Inflammatory macrophage treated with lipopolysaccharide for 4 hours (primary cell): ENCODE data around the gene SNX24.
A peak's percentile ranks its signal among the peaks of the same experiment; 100 is the strongest.
"Not testable (repeated sequence)": the region's sequence is repeated elsewhere in the genome, so short reads cannot be mapped to it uniquely, and the experiment has no call there.

Experiments used
- DNase-seq: peaks from one replicate; pipeline ENCODE4 v3.0.0-alpha.2; 2020

Gene SNX24

DNA sequence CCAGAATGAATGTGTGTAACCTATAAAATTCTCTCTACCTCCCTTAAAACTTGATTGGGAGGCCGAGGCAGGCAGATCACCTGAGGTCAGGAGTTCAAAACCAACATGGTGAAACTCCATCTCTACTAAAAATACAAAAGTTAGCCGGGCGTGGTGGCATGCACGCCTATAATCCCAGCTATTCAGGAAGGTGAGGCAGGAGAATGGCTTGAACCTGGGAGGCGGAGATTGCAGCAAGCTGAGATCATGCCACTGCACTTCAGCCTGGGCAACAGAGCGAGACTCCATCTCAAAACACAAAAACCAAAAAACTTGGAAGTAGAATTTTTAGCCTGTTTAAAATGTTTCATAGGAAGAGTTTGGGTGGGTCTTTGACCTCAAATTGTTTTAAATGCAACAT is 122.6 kb downstream of the SNX24 start:
- DNase-seq, result not testable (repeated sequence)

DNA sequence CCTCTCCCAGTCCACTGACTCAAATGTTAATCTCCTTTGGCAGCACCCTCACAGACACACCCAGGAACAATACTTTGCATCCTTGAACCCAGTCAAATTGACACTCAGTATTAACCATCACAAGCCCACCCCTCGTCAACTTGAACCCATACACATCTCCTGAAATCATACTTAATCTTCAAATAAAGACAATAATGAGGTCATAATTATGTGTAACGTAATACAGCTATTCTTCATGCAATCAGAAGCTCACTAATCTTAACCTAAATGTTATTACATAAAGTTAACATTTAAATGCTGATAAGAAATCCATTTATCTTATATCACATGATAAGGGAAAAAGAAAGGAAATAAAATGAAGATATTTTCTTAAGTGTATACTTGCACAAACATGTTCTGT is 125.9 kb downstream of the SNX24 start:
- no peak for DNase-seq

DNA sequence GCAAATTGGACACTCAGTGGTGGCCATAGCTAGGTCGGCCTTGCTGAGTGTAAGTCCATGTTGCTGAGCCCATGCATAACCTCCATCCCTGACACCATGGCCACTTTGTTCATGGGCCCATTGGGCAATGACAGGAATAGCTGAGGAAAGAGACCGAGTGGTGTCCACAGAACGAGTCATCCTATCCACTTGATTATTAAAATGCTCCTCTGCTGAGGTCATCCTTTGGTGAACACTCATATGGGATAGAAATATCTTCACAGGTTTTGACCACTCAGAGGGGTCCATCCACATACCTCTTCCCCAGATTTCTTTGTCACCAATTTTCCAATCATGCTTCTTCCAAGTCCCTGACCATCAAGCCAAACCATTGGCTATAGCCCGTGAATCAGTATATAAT is 127.5 kb downstream of the SNX24 start:
- no peak for DNase-seq

DNA sequence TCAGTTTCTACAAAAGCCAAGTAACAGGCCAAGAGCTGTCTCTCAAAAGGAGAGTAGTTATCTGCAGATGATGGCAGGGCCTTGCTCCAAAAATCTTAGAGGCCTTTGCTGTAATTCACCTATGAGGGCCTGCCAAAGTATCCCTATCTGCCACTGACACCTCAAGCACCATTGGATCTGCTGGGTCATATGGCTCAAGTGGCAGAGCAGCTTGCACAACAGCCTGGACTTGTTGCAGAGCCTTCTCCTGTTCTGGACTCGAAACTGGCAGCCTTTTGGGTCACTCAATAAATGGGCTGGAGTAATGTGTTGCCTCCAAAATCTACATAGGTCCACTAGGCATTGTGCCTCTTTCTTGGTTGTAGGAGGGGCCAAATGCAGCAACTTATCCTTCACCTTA is 128.3 kb downstream of the SNX24 start:
- DNase-seq, result not testable (repeated sequence)

DNA sequence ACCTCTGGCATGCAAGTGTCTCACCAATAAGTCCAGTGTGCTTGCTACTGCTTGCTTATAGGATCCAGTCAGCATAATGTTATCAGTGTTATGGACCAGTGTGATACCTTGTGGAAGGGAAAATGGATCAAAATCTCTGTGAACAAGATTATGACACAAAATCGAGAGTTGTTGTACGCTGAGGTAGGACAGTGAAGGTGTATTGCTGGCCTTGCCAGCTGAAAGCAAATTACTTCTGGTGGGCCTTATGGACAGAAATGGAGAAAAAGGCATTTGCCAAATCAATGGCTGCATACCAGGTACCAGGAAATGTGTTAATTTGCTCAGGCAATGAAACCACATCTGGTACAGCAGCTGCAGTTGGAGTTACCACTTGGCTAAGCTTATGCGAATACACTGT is 128.8 kb downstream of the SNX24 start:
- DNase-seq, result not testable (repeated sequence)

GRCh38 chr5:122977319-122977718 is 131.9 kb downstream of the SNX24 start:
- no peak for DNase-seq

GRCh38 chr5:122978068-122978467 is 132.7 kb downstream of the SNX24 start:
- no peak for DNase-seq

GRCh38 chr5:122978644-122979297 is 133.4 kb downstream of the SNX24 start:
- DNase-seq, result no peak

GRCh38 chr5:122981846-122982245 is 136.4 kb downstream of the SNX24 start:
- DNase-seq, result no peak

- DNase-seq, result no peak
Observed at GRCh38 chr5:122982376-122982775, 137.0 kb downstream of the SNX24 start.

DNA sequence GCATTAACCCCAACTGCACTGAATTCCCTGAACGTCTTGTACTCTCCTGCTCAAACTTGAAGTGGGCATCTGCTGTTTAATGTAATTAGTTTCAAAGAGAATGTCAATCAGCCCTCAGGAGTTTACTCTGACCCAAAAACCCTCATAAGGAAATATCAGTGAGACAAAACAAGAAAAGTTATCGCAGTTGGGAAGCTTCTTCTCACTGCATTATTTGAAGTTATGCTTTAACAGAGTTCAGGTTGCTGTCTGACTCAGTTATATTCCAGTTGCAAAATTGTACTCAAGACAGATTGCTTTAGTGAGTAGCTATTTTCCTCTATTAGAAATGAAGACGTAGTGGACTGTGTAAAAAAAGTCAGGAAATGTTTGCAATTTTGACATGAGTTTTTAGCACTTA is 139.0 kb downstream of the SNX24 start:
- DNase-seq, result no peak

DNA sequence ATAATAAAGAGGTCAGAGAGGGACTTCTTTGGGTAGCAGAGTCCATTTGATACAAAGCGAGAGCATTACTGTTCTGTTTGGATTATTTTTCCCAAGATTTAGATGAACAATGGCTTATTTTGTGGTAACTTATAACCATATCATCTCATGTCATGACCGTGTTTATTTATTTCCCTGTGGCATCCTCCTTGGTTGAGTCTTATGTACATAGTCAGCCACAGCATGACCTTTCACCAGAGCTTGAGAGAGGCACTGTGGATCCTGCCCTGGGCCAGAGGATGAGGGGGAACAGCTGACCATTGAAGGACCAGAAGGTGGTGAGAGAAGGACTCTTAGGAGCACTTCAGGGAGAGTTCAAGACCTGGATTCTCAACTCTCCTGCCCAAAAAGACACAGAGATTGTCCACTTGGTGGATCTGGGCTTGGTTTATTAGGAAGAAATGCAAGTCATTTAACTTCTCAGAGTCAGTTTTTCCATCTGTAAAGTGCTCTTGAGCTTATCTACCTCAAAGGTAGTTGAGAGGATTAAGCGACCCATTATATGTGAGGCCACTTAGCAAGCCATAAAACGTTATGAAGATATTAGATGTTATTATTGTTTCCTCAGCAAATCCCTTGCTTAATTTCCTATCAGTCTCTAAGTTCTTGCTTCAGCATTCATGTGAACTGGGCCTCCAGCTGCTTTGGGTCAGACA is 139.7 kb downstream of the SNX24 start:
- DNase-seq, result no peak

DNA sequence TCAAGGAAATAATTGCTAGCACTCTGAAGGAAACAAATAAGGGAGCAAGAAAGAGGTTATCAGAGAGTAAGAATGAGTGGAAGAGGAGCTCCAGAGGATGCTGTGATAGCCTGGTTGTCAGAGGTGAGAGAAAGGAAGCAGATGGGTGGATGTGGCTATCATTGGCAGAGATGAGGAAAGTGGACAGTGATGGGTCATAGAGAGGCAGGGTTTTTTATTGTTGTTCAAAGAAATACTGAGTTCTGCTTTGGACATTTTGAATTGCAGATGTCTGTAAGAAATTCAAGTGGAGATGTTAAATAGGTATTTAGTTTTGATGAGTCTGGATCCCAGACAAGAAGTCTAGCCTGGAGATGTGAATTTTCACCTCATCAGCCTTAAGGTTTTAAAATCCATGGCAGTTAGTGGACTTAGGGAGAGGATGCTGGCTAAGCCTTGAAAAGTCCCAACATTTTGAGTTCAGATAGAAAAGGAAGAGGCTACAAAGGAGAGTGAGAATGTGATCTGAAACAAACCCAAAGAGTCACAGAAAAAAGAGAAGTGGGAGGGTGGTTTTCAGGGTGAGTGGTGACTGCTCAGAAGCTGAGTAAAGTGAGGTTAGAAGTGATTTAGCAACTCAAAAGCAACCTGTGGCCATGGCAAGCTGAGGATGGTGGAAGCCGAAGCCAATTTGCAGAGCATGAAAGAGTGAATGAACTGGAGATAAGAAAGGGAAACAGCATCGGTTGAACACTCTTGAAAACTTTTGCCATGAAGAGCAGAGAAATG is 140.7 kb downstream of the SNX24 start:
- peak; percentile 5 for DNase-seq

GRCh38 chr5:122996091-122996490 is 150.7 kb downstream of the SNX24 start:
- no peak for DNase-seq

DNA sequence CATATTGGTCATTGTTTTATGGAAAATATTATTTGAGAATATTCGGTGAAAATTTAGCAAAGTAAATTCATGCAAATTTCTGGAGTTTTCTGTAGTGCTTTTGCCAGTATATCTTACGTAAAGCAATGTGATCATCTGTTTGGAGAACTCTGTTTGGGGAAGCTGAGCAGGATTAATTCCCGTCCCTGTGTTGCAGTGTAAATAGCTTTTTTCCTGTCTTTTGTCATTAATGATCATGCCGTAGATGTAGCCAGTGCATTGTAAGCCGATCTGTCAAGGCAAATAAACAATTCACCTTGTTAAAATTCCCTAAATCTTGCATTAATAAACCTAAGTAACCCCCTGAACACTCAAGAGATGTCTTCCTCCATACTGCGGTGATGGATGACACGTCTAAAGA is 151.9 kb downstream of the SNX24 start:
- DNase-seq, result no peak

GRCh38 chr5:122999947-123000563 is 154.6 kb downstream of the SNX24 start:
- peak; percentile 57 for DNase-seq

DNA sequence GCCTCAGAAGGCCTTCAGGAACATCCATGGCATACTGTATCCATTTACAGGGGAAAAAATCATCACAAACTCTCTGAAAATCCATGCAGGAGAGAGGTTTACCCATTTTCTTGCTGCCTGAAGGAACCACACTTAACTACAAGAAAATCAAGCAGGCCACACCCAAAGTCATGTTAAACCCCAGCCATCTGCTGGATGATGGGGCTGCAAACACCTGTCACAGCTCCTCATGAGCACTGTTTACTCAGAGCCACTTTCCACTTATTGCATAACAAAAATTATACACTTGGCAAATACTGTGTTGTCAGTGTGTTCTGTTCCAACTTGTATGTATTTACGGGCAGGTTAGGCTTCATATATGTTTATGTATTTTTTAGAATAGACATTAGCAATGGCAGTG is 155.3 kb downstream of the SNX24 start:
- no peak for DNase-seq

DNA sequence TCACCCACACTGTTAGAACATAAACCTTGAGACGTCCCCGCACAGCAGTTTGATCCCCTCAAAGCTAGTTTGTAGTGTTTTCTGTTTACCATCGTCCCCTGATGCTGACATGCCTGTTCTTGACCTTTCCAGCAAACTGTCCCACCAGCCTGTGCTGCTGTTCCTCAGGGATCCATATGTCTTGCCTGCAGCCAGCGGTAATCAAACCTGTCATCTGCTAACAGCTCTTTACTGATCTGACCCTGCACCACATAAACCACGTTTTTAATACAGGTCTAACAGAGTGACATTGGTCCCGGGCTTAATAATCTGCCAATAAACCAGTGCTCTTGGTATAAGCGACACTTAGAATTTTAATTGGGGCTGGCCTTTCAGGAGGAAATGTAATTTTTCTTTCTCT is 156.4 kb downstream of the SNX24 start:
- no peak for DNase-seq

GRCh38 chr5:123007182-123007581 is 161.8 kb downstream of the SNX24 start:
- no peak for DNase-seq

DNA sequence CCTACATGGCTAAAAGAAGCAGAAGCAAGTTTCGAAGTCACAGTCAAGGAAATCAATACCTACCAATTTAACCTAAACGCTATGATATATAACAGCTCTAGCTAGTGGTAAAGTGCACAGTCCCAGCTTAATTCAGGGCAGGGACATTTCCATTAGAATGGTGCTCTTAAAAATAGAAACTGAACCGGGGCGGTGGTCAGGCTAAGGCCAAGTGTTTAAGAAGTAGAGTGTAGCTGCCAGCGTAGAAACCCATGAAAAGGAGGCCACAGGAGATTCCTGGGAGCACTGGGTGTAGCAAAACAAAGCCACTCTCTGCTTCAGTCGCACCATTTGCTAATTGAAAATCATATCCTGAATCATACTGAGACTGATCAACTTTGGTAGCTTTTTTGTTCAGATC is 162.3 kb downstream of the SNX24 start:
- no peak for DNase-seq

DNA sequence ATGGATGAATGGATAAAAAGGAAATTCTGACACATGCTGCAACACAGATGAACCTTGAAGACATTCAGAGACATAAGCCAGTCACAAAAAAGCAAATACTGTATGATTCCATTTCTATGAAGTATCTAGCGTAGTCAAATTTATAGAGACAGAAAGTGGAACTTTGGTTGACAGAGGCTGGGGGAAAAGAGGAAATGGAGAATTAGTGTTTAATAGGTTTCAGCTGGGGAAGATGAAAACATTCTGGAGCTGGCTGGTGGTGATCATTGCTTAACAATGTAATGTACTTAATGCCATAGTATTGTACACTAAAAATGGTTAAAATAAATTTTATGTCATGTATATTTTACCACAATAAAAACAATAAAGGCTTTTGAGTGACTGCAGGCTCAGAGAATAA is 166.9 kb downstream of the SNX24 start:
- peak; percentile 11 for DNase-seq

GRCh38 chr5:123014689-123015088 is 169.3 kb downstream of the SNX24 start:
- no peak for DNase-seq

GRCh38 chr5:123028222-123028621 is 182.8 kb downstream of the SNX24 start:
- no peak for DNase-seq
